Omental fat pad (tissue), 4 donors: ENCODE measurements around the gene SMAD6. TPM values are rescaled to one million over a fixed set of nuclear protein-coding genes. Genes with fewer than 3 reads are reported as not detected.

Experiments
- ATAC-seq: fragments of 150-250 bp; one replicate; pipeline ENCODE4 v1.9.1; 2016; ENCODE audit warnings: mild to moderate bottlenecking, moderate library complexity; ENCODE audit not compliant: low FRiP score
- DNase-seq: peaks from one replicate; pipeline ENCODE4 v3.0.0-alpha.2; 2019; ENCODE audit warnings: low spot score
- total RNA-seq, 4 donors: library from RNA; depleted of rRNA; stranded (reverse); fragments of >200 nt; gene quantifications; one replicate each; pipeline ENCODE4 v1.1.0, GENCODE V29; 2016
- TF ChIP-seq, protein P1 (sequence below), 3 donors: fragments of 450-650 bp; IDR thresholded peaks; one replicate each; pipeline ENCODE4 v1.5.1; 2016 to 2017; ENCODE audit warnings: antibody characterized with exemption in 3 of 3, mild to moderate bottlenecking in 3 of 3, moderate library complexity in 2 of 3

The SMAD6 gene
- total RNA-seq, 4 donors from 2014 or later = 15.6 to 44.9 (median 23.8) TPM

DNA sequence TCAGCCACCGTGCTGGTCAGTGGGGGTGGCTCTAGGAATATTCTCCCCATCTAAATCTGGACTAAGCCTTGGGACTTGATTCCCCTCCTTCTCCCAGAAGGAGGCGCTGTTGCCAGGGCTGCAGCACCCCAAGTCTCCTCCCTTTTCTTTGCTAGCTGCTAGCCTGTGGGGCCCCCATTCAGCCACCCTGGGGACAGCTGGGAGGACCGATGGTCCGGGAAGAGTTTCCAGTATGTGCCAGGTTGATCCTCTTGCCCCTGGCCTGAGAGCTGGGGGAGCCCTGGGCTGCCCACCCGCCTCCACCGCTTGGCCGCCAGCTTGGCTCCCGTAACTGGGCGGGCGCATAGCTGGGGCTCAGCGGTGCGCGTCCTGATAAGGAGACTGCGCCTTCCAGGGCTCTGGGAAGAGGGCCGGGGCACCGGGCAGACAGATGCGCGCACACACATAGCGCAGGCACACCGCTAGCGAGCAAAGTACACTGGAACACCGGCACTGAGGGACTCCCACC lies 4.2 kb downstream of the SMAD6 start:
- DNase-seq = no peak
- TF ChIP-seq, protein P1, sequence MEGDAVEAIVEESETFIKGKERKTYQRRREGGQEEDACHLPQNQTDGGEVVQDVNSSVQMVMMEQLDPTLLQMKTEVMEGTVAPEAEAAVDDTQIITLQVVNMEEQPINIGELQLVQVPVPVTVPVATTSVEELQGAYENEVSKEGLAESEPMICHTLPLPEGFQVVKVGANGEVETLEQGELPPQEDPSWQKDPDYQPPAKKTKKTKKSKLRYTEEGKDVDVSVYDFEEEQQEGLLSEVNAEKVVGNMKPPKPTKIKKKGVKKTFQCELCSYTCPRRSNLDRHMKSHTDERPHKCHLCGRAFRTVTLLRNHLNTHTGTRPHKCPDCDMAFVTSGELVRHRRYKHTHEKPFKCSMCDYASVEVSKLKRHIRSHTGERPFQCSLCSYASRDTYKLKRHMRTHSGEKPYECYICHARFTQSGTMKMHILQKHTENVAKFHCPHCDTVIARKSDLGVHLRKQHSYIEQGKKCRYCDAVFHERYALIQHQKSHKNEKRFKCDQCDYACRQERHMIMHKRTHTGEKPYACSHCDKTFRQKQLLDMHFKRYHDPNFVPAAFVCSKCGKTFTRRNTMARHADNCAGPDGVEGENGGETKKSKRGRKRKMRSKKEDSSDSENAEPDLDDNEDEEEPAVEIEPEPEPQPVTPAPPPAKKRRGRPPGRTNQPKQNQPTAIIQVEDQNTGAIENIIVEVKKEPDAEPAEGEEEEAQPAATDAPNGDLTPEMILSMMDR (IDR thresholded peaks at IDR 0.05) = no peak
- no peak for ATAC-seq

DNA sequence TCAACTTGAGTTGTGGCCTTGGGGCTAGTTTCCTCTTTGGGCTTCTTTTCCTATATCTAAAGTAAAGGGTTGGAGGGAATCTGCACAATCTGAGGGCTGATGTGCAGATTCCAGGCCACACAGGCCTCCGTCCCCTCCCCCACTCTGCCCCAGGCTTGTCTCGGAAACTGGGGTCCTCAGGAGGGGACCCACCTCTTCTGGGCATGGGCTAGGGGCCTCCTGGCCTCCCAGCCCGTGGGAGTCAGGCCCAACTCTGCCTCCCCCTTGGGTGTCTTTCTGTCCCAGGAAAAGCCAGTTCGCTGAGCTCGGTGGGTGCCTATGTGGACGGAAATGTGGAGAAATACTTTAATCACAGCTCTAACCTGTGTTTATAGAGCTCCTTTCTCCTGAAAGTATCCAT lies 4.8 kb downstream of the SMAD6 start:
- no peak for ATAC-seq
- no peak for DNase-seq
- TF ChIP-seq, protein P1 (IDR thresholded peaks at IDR 0.05) = no peak

GRCh38 chr15:66707310-66708082 lies 5.5 kb downstream of the SMAD6 start:
- ATAC-seq (peak; percentile 37), DNase-seq (no peak)
- TF ChIP-seq, protein P1 (IDR thresholded peaks at IDR 0.05) = no peak

- DNase-seq (no peak), ATAC-seq (no peak)
- TF ChIP-seq, protein P1 (IDR thresholded peaks at IDR 0.05) = no peak
These were observed 6.4 kb downstream of the SMAD6 start for GRCh38 chr15:66708389-66708788.

- no peak for DNase-seq
- TF ChIP-seq, protein P1 (IDR thresholded peaks at IDR 0.05) = no peak
- ATAC-seq = no peak
These were observed 7.8 kb downstream of the SMAD6 start for GRCh38 chr15:66709884-66710283.

- TF ChIP-seq, protein P1 (IDR thresholded peaks at IDR 0.05) = no peak
- ATAC-seq = no peak
- no peak for DNase-seq
These were observed 9.2 kb downstream of the SMAD6 start for GRCh38 chr15:66711260-66711659.

- no peak for ATAC-seq
- TF ChIP-seq, protein P1 (IDR thresholded peaks at IDR 0.05) = no peak
- no peak for DNase-seq
These were observed 9.8 kb downstream of the SMAD6 start for GRCh38 chr15:66711862-66712261.
